C4-2B (cell line): Measurements from ENCODE around the gene NAA16.

ENCODE experiments used
- CTCF ChIP-seq: fragments of 450-650 bp; conservative IDR thresholded peaks from 2 replicates; pipeline ENCODE4 v1.5.1; 2017; ENCODE audit warnings: mild to moderate bottlenecking
- ZFX ChIP-seq: fragments of 450-650 bp; IDR thresholded peaks from 2 replicates; pipeline ENCODE4 v1.6.1; 2017

GRCh38 chr13:41418731-41419130, 107.7 kb downstream of the NAA16 start:
- TF ChIP-seq CTCF (no peak), ZFX (no peak)
